NCI-H1417 (cell line): Measurements from ENCODE around the gene ZKSCAN3.
"Not testable (repeated sequence)": the region's sequence is repeated elsewhere in the genome, so short reads cannot be mapped to it uniquely, and the experiment has no call there.

Source experiments
- DNase-seq, 3 experiments: peaks; one replicate each; lab custom pipeline; 2025; lab: John Stamatoyannopoulos, UW

ZKSCAN3 gene

GRCh38 chr6:28349892-28350737, at the start of gene ZKSCAN3:
ZKSCAN3 (plus strand) TSS chr6:28349947; CDS start chr6:28359587, 9,640 bp downstream.
- DNase-seq, result peak; percentile 81 to 90 (median 82)

DNA sequence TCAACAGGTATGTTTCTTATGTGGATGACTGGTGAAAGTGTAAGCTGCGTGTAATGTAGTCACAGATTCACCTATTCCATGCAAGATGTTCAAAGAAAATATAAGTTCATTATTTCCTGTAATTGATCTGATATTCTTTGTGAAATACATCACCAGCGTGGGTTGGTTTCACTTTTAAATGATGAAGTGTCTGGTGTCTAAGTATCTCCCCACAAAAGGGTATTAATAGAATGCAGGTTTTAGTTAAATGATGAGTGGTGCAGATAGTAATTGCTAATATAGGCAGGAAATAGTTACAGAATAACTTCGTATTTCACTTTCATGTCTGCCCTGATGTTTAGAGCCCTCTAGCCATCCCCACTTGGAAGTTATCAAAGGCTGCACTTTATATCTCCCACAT, 46.2 kb upstream of the ZKSCAN3 start:
- DNase-seq, result no peak

GRCh38 chr6:28306363-28306762, 43.4 kb upstream of the ZKSCAN3 start:
- not testable (repeated sequence) for DNase-seq

DNA sequence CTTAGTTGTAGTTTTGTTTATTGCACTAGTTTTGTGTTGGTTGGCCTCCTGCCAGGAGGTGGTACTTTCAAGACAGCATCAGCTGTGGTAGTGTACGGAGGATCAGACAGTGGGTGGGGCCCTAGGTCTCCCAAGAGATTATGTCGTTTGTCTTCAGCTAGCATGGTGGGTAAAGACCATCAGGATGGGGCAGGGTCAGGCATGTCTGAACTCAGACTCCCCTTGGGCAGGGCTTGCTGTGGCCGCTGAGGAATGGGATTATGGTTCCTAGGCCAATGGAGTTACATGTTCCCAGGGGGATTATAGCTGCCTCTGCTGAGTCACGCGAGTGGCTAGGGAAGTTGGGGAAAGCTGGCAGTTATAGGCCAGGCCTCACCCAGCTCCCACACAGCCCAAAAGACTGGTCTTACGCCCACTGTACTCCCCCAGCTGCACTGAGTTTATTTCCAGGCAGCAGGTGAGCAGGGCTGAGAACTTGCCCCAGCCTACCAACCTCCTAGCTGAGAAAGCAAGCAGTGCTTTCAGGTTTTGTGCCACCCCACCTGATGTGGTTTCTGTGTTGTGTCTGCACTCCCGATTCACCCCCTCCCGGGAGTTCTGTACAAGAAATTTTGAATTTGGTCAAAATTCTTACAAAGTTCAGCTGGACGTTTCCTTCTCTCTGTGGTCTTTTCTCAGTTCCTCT, 38.5 kb upstream of the ZKSCAN3 start:
- peak in 1 of 3 experiments; percentile 4 for DNase-seq

DNA sequence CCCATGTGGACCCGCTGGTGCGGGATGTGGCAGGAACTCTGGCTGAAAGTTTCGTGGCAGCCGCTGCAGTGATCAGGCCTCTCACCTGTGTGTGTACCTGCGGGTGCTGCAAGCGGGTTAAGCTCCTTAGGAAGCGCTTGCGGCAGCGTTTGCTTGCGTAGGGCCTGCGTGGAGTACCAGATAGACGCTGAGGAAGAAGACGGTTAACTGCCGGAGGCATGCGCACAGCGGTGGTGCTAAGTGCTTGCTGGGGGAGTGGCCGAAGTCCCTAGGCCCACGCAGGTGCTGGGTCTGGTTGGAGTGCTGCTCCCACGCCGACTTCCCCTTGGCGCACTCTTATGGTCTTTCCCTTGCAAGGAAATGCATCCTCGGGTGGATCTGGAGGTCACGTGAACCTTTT, 36.8 kb upstream of the ZKSCAN3 start:
- no peak for DNase-seq

DNA sequence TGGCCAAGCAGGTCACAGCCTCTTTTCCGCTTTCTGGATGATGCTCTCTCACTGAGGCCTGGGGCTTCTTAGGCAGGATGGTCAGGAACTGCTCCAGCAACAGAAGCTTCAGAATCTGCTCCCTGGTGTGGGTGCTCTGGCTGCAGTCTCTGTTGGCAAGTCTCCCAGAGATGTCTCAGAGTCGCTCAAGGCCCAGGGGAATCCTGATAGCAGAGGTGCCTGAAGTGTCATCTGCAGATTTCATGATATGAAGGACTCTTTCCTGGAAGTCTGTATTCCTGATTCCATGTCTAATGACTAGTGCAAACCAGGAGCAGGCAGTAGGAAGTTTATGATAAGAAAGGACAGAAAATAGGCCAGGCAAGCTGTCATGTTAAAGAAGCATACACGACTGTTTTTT, 34.1 kb upstream of the ZKSCAN3 start:
- DNase-seq, result no peak

- DNase-seq, result not testable (repeated sequence)
Measured at GRCh38 chr6:28317866-28318265, 31.9 kb upstream of the ZKSCAN3 start.

GRCh38 chr6:28322661-28323060, 27.1 kb upstream of the ZKSCAN3 start:
- no peak for DNase-seq

- no peak for DNase-seq
Measured at GRCh38 chr6:28323813-28324424, 25.8 kb upstream of the ZKSCAN3 start.

- no peak for DNase-seq
Measured at GRCh38 chr6:28326371-28326948, 23.3 kb upstream of the ZKSCAN3 start.

- DNase-seq, result no peak
Measured at GRCh38 chr6:28330041-28330440, 19.7 kb upstream of the ZKSCAN3 start.

- no peak for DNase-seq
Measured at GRCh38 chr6:28333047-28333446, 16.7 kb upstream of the ZKSCAN3 start.

DNA sequence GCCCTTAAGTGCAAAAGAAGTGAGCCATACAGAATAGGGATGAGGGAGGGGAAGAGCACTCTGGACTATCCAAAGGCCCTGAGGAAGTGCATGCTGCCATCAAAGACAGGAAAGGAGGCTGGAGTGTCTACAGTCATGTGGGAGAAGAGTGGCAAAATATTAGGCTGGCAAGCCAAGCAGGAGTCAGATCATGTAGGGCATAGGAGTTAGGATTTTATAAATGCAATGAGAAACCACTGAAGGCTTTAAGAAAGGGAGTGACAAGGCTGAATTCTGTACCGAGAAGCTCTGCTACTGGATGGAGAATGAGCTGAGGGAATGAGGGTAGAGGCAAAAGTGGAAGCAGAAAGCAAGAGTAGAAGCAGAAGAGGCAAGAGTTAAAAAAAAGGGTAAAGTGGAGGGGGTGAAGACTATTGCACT, 16.1 kb upstream of the ZKSCAN3 start:
- no peak for DNase-seq

DNA sequence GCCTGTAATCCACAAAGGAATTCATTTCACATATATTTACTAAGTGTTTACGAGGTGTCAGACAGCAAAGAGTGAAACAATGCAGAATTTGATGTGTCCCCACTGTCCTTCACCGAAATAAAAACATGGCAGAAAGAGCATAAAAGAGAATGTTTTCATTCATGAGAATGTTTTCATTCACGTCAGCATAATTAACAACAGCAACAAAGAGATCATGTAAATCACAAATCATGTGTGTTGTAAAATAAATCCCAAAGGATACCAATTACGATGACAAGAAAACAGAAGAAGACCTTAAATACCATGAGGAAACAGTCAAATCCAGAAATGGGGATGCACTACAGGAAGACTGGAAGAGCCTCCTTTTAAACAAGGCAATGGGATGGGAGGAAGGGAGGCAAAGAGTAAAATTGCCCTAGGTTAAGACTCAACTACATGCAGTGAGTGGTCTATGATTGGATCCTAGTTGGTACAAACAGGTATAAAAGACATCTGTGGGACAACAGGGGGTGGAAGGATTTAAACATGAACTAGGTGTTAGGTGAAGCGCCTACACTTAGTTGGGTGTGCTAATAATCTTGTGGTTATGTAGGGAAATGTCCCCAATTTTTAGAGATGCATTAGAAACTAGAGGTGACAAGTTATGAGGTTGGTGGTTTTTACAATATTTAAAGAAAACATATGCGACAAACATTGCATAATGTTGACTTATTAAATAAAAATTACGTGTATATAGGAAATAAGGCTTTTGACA, 15.3 kb upstream of the ZKSCAN3 start:
- DNase-seq, result no peak

DNA sequence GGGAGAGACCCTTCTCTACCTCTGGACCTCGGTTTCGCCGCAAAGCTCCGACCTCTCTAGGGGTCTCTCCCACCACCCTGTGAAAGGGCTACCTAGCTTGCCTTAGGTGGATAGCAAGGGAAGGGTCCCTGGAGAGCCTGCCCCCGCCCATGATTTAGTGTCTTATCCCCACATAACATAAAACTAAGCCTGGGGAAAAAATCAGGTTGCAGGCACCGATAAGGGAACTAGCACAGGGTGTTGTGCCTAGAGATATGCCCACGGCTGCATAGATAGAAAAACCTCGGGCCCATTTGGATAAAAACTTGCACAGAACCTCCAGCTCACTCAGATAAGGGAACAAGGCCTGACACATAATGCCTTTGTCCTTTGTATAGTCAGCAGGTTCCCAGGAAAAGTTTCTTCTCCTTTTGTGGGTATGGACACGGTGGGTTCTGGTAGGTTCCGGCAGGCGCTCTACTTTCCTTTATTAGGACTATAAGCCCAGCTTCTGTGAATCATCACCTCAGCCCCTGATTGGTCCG, 14.6 kb upstream of the ZKSCAN3 start:
- DNase-seq, result no peak

DNA sequence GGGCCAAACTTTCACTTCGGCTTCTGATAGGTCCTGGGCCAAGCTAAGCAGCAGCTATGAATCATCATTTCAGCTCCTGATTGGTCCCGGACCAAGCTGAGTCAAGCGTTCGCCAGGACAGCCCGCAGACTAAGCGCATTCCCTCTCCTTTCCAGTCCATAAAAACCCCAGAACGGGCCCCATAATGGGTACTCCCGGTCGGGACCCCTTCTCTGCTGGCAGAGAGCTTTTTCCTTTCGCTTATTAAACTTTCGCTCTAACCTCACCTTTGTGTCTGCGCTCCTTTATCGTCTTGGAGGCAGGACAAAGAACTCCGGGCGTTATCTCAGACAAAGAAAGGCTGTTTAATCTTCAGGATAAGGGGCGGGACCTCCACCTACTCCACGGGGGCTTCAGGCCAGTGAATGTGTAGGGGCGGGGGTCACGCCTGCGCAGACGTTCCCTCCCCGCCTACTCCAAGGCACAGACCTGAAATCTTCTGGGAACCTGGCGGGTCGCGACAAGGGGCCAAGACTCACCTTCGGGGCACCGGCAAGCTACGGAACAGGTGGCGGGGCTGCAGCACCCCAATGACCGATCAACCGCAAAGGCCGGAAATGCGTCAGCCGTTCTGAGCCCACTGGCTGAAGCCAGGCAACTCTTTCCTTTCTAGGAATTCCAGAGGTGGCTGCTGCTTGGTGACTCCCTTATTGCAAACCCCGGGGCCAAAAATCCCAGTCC, 14.0 kb upstream of the ZKSCAN3 start, which contains the start of gene ZSCAN31:
Gene ZSCAN31 (minus strand): TSS at position 585 of the 720 bp plus-strand sequence. CDS start 6,465 bp downstream, outside the sequence.
- peak; percentile 72 to 85 (median 78) for DNase-seq

DNA sequence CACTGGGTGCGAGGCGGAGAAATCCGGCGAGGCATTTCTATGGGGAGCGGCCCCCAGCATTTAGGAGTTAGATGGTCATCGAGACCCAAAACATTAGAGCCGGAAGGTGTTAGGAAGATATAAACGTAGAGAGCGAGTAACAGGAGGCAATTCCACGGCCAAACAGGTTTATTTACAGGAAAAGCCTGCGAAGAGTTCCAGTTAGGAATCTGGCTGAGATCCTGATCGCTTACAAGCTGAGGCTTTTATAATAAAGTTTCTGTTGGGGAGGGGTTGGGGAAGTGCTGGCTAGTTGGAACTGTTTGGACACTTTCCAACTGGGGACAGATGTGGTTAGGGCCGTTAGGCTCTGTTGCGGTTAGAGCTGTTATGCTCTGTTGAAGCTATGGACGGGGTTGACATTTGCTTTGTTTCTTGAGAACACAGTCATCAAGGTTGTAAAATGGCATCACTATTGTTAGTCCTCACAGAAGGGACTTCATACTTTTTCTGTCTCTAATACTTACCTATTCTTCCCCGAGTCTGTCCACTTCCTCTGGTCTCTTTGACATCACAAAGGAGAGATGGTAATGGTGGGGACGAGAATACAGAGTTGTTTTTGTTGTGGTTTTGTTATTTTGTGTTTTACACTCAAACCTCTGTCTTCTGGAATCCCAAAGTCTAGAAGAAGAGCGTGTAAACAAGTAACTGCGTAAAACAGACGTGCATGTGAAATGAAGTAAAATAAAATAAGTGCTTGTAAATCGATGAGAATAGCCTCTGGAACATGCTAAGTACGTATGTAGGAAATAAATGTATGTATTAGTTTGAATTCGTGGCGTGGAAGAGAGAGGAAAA, 13.2 kb upstream of the ZKSCAN3 start:
- DNase-seq, result peak; percentile 20 to 83 (median 46)

GRCh38 chr6:28337121-28337520, 12.6 kb upstream of the ZKSCAN3 start:
- no peak for DNase-seq

DNA sequence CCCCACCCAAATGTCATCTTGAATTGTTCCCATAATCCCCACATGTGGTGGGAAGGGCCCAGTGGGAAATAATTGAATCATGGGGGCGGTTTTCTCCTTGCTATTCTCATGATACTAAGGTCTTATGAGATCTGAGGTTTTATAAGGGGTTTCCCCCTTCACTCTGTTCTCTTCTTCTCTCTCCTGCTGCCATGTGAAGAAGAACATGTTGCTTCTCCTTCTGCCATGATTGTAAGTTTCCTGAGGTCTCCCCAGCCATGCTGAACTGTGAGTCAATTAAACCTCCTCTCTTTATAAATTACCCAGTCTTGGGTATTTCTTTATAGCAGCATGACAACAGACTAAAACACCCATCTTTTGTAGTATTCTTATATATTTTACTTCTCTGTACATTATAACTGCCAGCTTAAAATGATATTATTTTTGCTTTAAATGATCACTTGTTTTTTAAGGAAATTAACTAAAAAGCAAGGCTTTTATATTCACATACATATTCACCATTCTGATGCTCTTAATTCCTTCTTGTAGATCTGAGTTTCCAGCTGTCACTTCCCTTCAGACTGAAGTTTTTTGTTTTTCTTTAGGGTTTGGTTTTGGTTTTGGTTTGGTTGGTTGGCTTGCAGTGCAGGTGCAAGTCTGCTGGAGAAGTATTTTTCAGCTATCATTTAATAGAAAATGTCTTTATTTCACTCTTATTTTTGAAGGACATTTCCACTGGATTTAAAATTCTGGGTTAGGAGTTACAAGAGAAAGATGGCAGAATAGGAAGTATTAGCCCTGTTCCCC, 9.2 kb upstream of the ZKSCAN3 start:
- no peak for DNase-seq
